Testis (tissue), 3 donors: ENCODE results near the gene PACSIN1. TPM values are rescaled to one million over a fixed set of nuclear protein-coding genes. Genes with fewer than 3 reads are reported as not detected.

ENCODE experiments used
- DNase-seq: peaks from one replicate; pipeline ENCODE4 v3.0.0-alpha.2; 2019
- H3K27ac ChIP-seq, 2 donors: fragments of 200-600 bp; sonication (generic); one replicate each; pipeline ENCODE4 v1.5.1; 2019
- H3K27me3 ChIP-seq: fragments of 200-600 bp; sonication (generic); one replicate; pipeline ENCODE4 v1.5.1; 2019
- H3K36me3 ChIP-seq: fragments of 200-600 bp; sonication (generic); one replicate; pipeline ENCODE4 v1.5.1; 2017; ENCODE audit warnings: low read depth; ENCODE audit errors: missing control alignments
- H3K4me1 ChIP-seq: fragments of 200-600 bp; sonication (generic); one replicate; pipeline ENCODE4 v1.5.1; 2019
- H3K4me3 ChIP-seq, 2 donors: fragments of 200-600 bp; sonication (generic); one replicate each; pipeline ENCODE4 v1.5.1; 2017 to 2019
- H3K9me3 ChIP-seq: fragments of 200-600 bp; sonication (generic); one replicate; pipeline ENCODE4 v1.5.1; 2017
- CTCF ChIP-seq, 3 experiments: fragments of 450-650 bp in 2 of 3; fragments of 200-600 bp in 1 of 3; sonication (generic) in 1 of 3; IDR thresholded peaks; one replicate each; pipeline ENCODE4 v1.5.1; 2016 to 2019; ENCODE audit warnings: antibody characterized with exemption in 3 of 3, mild to moderate bottlenecking in 2 of 3, moderate library complexity in 1 of 3
- POLR2A ChIP-seq: fragments of 450-650 bp; IDR thresholded peaks from one replicate; pipeline ENCODE4 v1.6.1; 2017; ENCODE audit warnings: antibody characterized with exemption, mild to moderate bottlenecking, moderate library complexity
- WGBS, 2 donors: methylation state at CpG; one replicate each; pipeline ENCODE4 v1.1.5; 2018; 5-methylcytosine and 5-hydroxymethylcytosine counted together
- intact Hi-C: fragments of 100-400 bp; cut with DNase I; formaldehyde crosslinking; loops from one replicate; pipeline ENCODE4 v1.15.1; 2023; ENCODE audit warnings: low total_unique reads
- polyA plus RNA-seq: library from polyadenylated mRNA; stranded (reverse); fragments of 350-450 nt; fragmentation: Illumina TruSeq; extraction: RNeasy Lipid Tissue Mini Kit (QIAGEN cat#74804); gene quantifications from one replicate; pipeline ENCODE4 v1.2.3, GENCODE V29; 2014; ENCODE audit warnings: low read depth, low replicate concordance; ENCODE audit not compliant: insufficient read depth
- total RNA-seq, 2 donors: library from RNA; depleted of rRNA; stranded (reverse); fragments of >200 nt; gene quantifications; one replicate each; pipeline ENCODE4 v1.2.3, GENCODE V29; 2016

PACSIN1 gene
- total and polyA plus RNA-seq, 3 donors from 2014 or later: 2.1 to 3.1 (median 2.5) TPM

DNA sequence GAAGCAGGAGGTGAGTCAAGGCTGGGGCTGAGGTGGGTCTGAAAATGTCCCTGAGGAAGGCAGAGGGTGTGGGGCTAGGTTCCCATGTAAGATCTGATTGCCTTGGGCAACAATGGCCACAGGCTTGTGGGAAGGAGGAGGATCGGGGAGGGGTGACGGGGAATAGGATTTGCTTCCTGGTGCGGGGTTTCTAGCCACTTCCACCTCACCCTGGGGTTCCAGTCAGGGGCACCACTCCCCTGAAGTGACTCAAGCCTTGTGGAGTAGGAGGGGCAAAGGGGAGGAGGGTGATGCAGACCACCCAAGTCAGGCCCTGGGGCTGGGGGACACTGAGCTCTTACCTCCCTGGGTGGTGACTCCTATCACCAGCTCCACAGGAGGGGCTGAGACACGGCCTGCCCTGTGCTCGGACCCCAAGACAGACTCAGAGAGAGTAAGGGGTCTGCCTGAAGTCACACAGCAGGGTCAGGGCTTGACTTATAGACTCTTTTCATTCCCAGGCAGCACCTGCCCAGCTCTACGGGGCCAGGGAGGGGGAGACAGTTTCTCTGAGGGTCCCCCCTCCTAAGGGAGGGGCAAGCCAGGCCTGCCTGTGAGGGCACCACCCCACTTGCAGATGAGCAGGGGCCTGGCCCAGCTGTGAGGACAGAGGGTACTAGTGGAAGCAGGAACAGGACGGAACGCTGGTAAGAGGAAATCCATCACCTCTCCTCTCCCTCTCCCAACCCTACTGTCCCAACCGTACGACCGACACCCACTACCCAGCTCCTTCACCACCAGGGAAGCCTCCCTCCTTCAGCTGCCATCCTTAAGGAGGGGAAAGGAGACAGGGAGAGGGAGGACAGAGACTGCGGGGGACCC is 102.7 kb downstream of the PACSIN1 start:
- DNase-seq: no peak
- H3K27ac ChIP-seq: no peak overlapping the region
- intact Hi-C loops: no loop called here
- WGBS, 2 donors: 65 to 72% methylated on average over 12 of the region's 12 CpGs
- H3K4me1 ChIP-seq: no peaks in the 10 kb centered on the region
- H3K27me3 ChIP-seq: no peaks in the 10 kb centered on the region
- no peak for TF ChIP-seq CTCF (IDR thresholded peaks at IDR 0.05)
- no peak for TF ChIP-seq POLR2A
- no peaks in the 10 kb centered on the region for H3K9me3 ChIP-seq
- no peak overlapping the region for H3K4me3 ChIP-seq
- no peaks in the 10 kb centered on the region for H3K36me3 ChIP-seq

- no peak for TF ChIP-seq CTCF (IDR thresholded peaks at IDR 0.05)
- no peak for DNase-seq
- H3K27ac ChIP-seq: no peak overlapping the region
- H3K27me3 ChIP-seq: no peaks in the 10 kb centered on the region
- 87% methylated on average over 4 to 5 of the region's 5 CpGs for WGBS, 2 donors
- intact Hi-C loops: no loop called here
- no peaks in the 10 kb centered on the region for H3K4me1 ChIP-seq
- H3K4me3 ChIP-seq: no peak overlapping the region
- no peaks in the 10 kb centered on the region for H3K9me3 ChIP-seq
- H3K36me3 ChIP-seq: no peaks in the 10 kb centered on the region
These were observed 103.6 kb downstream of the PACSIN1 start for GRCh38 chr6:34569361-34569973.

DNA sequence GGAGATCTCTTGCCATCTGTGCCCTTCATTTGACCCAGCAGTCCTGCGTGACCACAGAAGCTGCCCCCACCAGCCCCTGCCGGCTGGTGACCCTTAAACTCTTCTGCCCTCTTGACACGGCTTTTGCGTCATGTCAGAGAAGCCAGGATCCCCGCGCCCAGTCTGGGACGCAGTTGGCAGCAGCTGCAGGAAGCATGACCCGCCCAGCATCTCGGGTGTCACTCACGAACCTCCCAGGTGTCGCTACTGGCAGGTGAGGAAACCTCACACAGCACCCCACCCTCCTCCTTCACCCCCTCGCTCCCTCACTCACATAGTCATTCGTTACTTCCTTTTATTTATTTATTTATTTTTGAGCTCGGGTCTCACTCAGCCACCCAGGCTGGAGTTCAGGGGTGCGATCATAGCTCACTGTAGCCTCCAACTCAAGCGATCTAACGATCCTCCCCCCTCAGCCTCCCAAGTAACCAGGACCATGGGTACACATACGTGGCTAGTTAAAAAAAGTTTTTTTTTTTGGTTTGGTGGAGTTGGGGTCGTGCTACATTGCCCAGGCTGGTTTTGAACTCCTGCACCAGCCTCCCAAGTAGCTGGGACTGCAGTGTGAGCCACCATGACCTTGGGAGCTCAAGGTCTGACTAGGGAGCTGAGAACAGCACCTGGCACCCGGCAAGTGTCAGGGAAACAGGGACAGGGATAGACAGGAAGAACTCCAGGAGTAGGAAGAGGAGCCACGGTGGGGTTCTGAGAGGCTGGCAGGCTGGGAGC is 104.4 kb downstream of the PACSIN1 start:
- Histone ChIP-seq H3K27me3 (no peaks in the 10 kb centered on the region), H3K27ac (no peak overlapping the region), H3K9me3 (no peaks in the 10 kb centered on the region), H3K36me3 (no peaks in the 10 kb centered on the region), H3K4me1 (no peaks in the 10 kb centered on the region), H3K4me3 (no peak overlapping the region)
- 78 to 84% methylated on average over 19 to 21 of the region's 21 CpGs for WGBS, 2 donors
- intact Hi-C loops: no loop called here
- DNase-seq: no peak
- TF ChIP-seq POLR2A (no peak), CTCF (IDR thresholded peaks at IDR 0.05) (no peak)

GRCh38 chr6:34571388-34571787 is 105.5 kb downstream of the PACSIN1 start:
- Histone ChIP-seq H3K36me3 (no peaks in the 10 kb centered on the region), H3K9me3 (no peaks in the 10 kb centered on the region), H3K4me3 (no peak overlapping the region), H3K4me1 (no peaks in the 10 kb centered on the region), H3K27ac (no peak overlapping the region), H3K27me3 (no peaks in the 10 kb centered on the region)
- 67 to 77% methylated on average over 9 of the region's 9 CpGs for WGBS, 2 donors
- TF ChIP-seq POLR2A (no peak), CTCF (IDR thresholded peaks at IDR 0.05) (no peak)
- intact Hi-C loops: no loop called here
- DNase-seq: no peak
